NCI-H1694 (cell line): ENCODE data around the gene CAPN5.
"Not testable (repeated sequence)": the region's sequence is repeated elsewhere in the genome, so short reads cannot be mapped to it uniquely, and the experiment has no call there.

Experiments
- DNase-seq: peaks from one replicate; lab custom pipeline; 2025; lab: John Stamatoyannopoulos, UW

Gene CAPN5

GRCh38 chr11:77083566-77084245 lies 16.9 kb downstream of the CAPN5 start:
- no peak for DNase-seq

DNA sequence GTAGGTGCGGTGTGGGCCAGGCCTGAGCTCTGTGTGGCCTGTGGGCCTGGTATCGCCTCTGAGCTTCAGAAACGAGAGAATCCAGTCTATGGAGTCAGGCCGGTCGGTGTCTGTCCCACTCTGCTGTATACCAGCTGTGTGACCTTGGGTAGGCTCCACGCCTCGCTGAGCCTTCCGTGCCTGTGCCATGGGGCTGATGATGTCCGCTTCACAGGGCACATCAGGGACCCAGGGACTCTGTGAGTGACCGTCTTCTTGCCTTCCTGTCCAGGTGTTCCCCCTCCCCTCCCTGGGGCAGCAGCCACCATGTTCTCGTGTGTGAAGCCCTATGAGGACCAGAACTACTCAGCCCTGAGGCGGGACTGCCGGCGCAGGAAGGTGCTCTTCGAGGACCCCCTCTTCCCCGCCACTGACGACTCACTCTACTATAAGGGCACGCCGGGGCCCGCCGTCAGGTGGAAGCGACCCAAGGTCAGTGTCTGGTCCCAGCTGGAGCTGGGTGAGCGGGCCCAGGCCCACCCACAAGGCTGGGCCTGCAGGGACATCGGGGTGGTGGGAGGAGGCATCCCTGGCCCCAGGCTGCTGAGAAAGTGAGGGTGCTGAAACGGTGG lies 17.9 kb downstream of the CAPN5 start:
- DNase-seq: no peak

- no peak for DNase-seq
Observed at GRCh38 chr11:77085652-77086051, 18.9 kb downstream of the CAPN5 start.

DNA sequence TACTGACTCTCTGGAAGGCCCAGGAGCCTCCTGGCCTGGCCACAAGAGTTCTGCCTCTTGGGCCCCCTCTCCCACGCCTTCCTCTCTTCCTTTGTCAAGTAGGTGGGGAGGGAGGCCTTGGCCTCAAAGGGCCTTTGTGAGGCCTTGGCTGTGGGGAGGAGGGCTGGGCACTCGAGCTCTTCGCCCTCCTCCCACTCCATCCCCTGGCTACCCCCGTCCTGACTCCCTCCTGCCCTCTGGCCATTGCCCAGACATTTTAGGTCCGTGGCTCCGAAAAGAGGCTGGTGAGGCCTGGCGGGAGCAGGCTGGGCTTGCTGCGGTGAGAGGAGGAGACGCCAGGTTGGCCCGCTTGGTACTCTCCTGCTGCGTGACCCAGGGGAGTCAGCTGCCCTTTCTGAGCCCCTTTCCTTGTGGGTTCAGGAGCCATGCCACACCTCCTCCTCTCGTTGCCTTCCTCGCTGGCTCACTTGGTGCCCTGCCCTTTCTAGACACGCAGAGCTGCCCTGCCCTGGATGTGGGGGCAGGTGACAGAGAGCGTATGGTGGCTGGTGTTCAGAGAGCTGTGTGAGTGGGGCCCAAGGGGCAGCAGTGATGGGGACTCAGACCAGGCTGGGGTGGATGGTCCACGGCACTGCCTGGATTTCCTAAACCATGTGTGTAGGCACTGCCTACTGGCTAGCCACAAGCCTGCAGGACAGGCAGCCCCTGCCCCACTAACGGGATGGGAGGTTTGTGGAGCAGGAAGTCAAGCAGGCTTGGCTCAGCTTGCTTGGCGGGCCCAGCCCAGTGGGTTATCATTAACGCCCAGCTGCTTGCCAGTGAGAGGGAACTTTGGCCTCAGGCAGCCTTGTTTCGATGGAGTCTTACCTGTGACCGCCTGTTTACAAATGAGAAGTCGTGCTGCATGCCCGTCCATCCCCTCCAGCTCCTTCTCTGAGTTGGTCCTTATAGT lies 20.0 kb downstream of the CAPN5 start:
- DNase-seq: no peak

- DNase-seq: no peak
Observed at GRCh38 chr11:77087723-77088225, 21.0 kb downstream of the CAPN5 start.

DNA sequence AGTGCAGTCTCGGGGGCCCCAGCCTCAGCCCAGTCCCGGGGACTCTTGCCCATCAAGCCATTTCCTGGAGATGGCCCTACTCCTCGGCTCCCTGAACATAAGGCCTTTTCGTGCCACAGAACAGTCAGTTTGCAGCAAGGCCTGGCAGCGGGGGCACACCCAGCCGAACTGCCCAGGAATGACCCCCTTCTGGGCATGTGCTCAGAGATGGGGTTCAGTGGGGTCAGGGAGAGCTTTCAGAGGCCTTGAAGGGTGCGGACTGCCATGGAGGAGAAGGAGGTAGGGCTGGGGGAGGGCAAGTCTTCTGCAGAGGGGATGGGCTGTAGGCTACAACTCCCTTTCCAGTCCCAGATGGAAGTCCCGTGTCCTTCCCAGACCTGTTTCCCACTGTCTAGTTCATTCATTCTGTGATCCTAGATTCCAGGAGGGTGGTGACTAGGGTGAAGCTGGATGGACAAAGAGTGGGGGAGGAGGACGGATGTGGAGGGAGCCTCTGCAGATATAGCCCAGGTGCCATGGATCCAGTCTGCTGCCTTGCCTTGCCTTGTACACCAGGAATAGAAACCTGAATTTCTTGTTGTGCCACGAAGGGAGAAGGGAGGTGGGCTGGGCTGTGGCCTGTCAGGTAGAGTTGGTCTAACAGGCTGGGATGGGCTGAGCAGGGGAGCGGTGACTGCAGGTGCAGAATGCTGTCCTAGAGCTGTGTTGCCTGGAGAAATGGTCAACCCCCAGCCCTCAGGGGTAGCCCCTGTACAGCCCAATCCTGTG lies 21.6 kb downstream of the CAPN5 start:
- no peak for DNase-seq

GRCh38 chr11:77089004-77089545 lies 22.3 kb downstream of the CAPN5 start:
- no peak for DNase-seq

DNA sequence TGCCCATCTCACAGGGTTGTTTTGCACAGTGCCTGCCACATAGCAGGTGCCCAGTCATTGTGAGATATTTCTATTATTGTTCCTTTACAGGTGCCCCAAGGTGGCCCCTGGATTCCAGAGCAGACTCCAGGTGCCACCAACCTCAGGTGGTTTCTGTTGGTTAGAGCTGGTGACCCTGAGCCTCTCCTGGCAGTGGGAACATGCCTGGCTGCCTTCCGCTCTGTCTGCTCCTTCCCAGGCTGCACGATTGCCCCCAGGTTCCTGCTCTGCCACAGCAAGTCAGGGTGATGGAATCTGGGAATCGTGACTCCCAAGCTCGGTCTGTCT lies 23.2 kb downstream of the CAPN5 start:
- DNase-seq: no peak

DNA sequence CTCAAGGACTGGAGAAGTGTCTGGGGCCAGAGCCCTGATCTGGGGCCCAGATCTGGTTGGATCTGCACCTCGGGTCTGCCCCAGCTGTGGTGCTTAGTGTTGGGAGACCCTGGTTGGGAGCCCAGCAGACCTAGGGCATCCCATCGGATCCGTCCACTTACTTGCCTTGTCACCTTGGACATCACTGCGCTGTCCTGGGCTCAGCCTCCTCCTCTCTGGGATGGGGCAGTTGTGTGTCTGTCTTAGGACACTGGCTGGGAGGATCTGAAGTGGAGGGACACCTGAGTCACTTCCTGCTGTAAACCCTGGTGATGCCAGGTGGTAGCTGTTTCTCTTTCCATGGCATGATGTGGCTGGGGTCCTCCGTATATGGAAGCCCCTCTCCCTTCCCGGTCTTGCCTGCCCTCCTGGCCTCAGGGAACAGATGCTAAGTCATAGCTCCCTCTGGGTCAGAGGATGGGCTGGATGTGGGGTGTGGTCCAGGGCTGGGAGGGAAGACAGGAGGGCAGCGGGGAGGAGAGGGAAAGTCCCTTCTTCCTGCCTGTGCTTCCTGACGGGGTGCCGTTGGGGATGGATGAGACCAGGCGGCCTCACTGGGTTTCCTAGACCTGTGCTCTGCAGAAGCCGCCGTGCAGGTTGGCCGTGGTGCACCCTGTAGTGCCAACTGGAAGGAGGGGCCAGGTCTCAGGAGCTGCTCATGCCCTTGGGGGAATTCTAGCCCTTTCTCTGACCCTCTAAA lies 23.8 kb downstream of the CAPN5 start:
- DNase-seq: no peak

GRCh38 chr11:77091146-77091940 lies 24.6 kb downstream of the CAPN5 start:
- DNase-seq: peak; percentile 62

GRCh38 chr11:77092382-77092781 lies 25.6 kb downstream of the CAPN5 start:
- DNase-seq: no peak

GRCh38 chr11:77093056-77093891 lies 26.5 kb downstream of the CAPN5 start:
- no peak for DNase-seq

- DNase-seq: peak; percentile 31
Observed at GRCh38 chr11:77093987-77094840, 27.4 kb downstream of the CAPN5 start.

GRCh38 chr11:77094841-77095365 lies 28.1 kb downstream of the CAPN5 start:
- no peak for DNase-seq

- no peak for DNase-seq
Observed at GRCh38 chr11:77095551-77096490, 29.1 kb downstream of the CAPN5 start.

DNA sequence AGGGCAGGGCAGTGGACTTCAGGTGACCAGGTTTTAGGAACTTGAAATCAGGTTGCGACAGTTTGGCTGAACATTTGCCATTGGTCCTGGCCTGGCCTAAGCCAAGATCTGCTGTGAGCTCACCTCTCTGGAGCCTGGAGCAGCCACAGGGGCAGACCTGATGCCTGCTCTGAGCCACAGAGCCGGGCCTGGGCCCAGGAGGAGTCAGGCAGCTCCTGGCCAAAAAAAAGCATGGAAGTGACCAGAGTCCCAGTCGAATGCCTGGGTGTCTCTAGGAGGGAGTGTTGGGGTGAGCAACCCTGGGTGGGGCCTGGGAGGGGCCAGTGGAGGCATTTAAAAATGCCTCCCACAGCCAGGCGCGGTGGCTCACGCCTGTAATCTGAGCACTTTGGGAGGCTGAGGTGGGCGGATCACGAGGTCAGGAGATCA lies 29.8 kb downstream of the CAPN5 start:
- no peak for DNase-seq

GRCh38 chr11:77097180-77097579 lies 30.4 kb downstream of the CAPN5 start:
- not testable (repeated sequence) for DNase-seq
